GM12878 (cell line): ENCODE data around the gene NAT10. TPM values are rescaled to one million over a fixed set of nuclear protein-coding genes. Genes with fewer than 3 reads are reported as not detected.
A peak's percentile ranks its signal among the peaks of the same experiment; 100 is the strongest.

ENCODE experiments used
- ATAC-seq: fragments of 200-7000 bp; cut with Tn5 transposase; 3 replicates; pipeline ENCODE4 v1.9.1; 2020; ENCODE audit warnings: mild to moderate bottlenecking, moderate library complexity
- BruUV-seq: library from RNA; stranded (reverse); fragments of 400-500 nt; replicated peaks from 2 replicates; lab custom pipeline; 2021; lab: Mats Ljungman, UMichigan
- CTCF ChIA-PET: fragments of 300-600 bp; sonication (Branson Sonifier 250); formaldehyde crosslinking; extraction: SDS; loops from one replicate; lab custom pipeline; 2021; ENCODE audit warnings: inconsistent platforms; lab: Yijun Ruan, JAX
- POLR2A ChIA-PET: fragments of 350-600 bp; formaldehyde crosslinking; extraction: SDS; loops from one replicate; lab custom pipeline; 2021; ENCODE audit warnings: inconsistent platforms; lab: Charles Lee
- RAD21 ChIA-PET: fragments of 300-600 bp; sonication (Branson Sonifier 250); formaldehyde crosslinking; loops from one replicate; lab custom pipeline; 2023; ENCODE audit warnings: antibody characterized with exemption; ENCODE audit not compliant: unreplicated experiment; lab: Charles Lee
- SMC1A ChIA-PET: fragments of 300-600 bp; sonication (Branson Sonifier 250); formaldehyde crosslinking; loops from one replicate; lab custom pipeline; 2023; ENCODE audit not compliant: unreplicated experiment, uncharacterized antibody; lab: Charles Lee
- DNase-seq: peaks from one replicate; pipeline ENCODE4 v3.0.0-alpha.2; 2011; ENCODE audit warnings: low read depth, low spot score
- FAIRE-seq: peaks from 3 replicates; lab custom pipeline; 2011; peaks lifted over from hg19 to GRCh38; lab: Jason Lieb, UNC
- H2AFZ ChIP-seq: 2 replicates; pipeline ENCODE4 v1.6.0; 2011; ENCODE audit warnings: low read depth, low read length, control low read depth; ENCODE audit not compliant: control insufficient read depth
- H3K27ac ChIP-seq: 2 replicates; pipeline ENCODE4 v1.5.1; 2011; ENCODE audit warnings: control low read depth; ENCODE audit not compliant: control insufficient read depth, insufficient read depth
- H3K27me3 ChIP-seq, 2 experiments: replicated peaks in 1 of 2; 2 replicates each; pipeline versions ENCODE4 v1.6.0 to v1.6.1; 2011; ENCODE audit warnings: low read length in 1 of 2; ENCODE audit not compliant: control insufficient read depth in 2 of 2, insufficient read depth in 2 of 2
- H3K36me3 ChIP-seq, 2 experiments: 2 replicates each; pipeline ENCODE4 v1.5.1; 2011; ENCODE audit warnings: low read length in 1 of 2; ENCODE audit not compliant: control insufficient read depth in 2 of 2, insufficient read depth in 2 of 2
- H3K4me1 ChIP-seq: 2 replicates; pipeline ENCODE4 v1.6.1; 2011; ENCODE audit warnings: mild to moderate bottlenecking, low read length, moderate library complexity, mixed read lengths; ENCODE audit not compliant: control insufficient read depth, insufficient read depth
- H3K4me2 ChIP-seq: 2 replicates; pipeline ENCODE4 v1.6.0; 2011; ENCODE audit warnings: control low read depth; ENCODE audit not compliant: control insufficient read depth, insufficient read depth
- H3K4me3 ChIP-seq: fragments of 200-600 bp; sonication (generic); 2 replicates; pipeline ENCODE4 v1.5.1; 2016
- H3K79me2 ChIP-seq: 2 replicates; pipeline ENCODE4 v1.6.0; 2011; ENCODE audit warnings: low read length; ENCODE audit not compliant: control insufficient read depth, insufficient read depth
- H3K9ac ChIP-seq: 2 replicates; pipeline ENCODE4 v1.8.0; 2011; ENCODE audit warnings: low read length, control low read depth, mixed read lengths; ENCODE audit not compliant: control insufficient read depth, insufficient read depth
- H3K9me3 ChIP-seq: replicated peaks from 3 replicates; pipeline ENCODE4 v1.5.1; 2011; ENCODE audit warnings: mild to moderate bottlenecking, low read length; ENCODE audit not compliant: control insufficient read depth, insufficient read depth
- H4K20me1 ChIP-seq: 2 replicates; pipeline ENCODE4 v1.6.0; 2011; ENCODE audit not compliant: control insufficient read depth, insufficient read depth
- CREM ChIP-seq: IDR thresholded peaks from 2 replicates; pipeline ENCODE4 v1.6.1; 2014; ENCODE audit warnings: antibody characterized with exemption, low read depth
- EED ChIP-seq: sonication (generic); IDR thresholded peaks from 2 replicates; pipeline ENCODE4 v1.6.1; 2016; ENCODE audit warnings: antibody characterized with exemption, low read depth
- ETV6 ChIP-seq, 2 experiments: fragments of 450-650 bp in 1 of 2; IDR thresholded peaks in 1 of 2; conservative IDR thresholded peaks in 1 of 2; 2 replicates each; pipeline ENCODE4 v1.6.1; 2014; ENCODE audit warnings: antibody characterized with exemption in 1 of 2, borderline replicate concordance in 1 of 2, low read depth in 1 of 2, mild to moderate bottlenecking in 1 of 2, moderate library complexity in 1 of 2
- IRF4 ChIP-seq: IDR thresholded peaks from 2 replicates; pipeline ENCODE4 v1.6.1; 2011; ENCODE audit warnings: low read depth, low read length
- JUNB ChIP-seq: IDR thresholded peaks from 2 replicates; pipeline ENCODE4 v1.6.1; 2016; ENCODE audit warnings: antibody characterized with exemption, mild to moderate bottlenecking
- RFX5 ChIP-seq: IDR thresholded peaks from 2 replicates; pipeline ENCODE4 v1.6.1; 2011; ENCODE audit warnings: low read depth, low read length, improper control_type of control experiment
- RUNX3 ChIP-seq: IDR thresholded peaks from 2 replicates; pipeline ENCODE4 v1.6.1; 2012; ENCODE audit warnings: low read length, inconsistent platforms
- ZNF622 ChIP-seq: fragments of 450-650 bp; IDR thresholded peaks from 2 replicates; pipeline ENCODE4 v1.6.1; 2017; ENCODE audit warnings: mild to moderate bottlenecking, inconsistent platforms
- ZZZ3 ChIP-seq: IDR thresholded peaks from 2 replicates; pipeline ENCODE4 v1.6.1; 2011; ENCODE audit warnings: low read depth; ENCODE audit not compliant: control insufficient read depth, insufficient read length
- WGBS: methylation state at CpG from one replicate; pipeline ENCODE4 v1.1.6; 2016; ENCODE audit warnings: low lambda C conversion rate; ENCODE audit not compliant: insufficient replicate concordance, insufficient coverage; ENCODE audit errors: missing lambda C conversion rate; 5-methylcytosine and 5-hydroxymethylcytosine counted together
- in situ Hi-C: fragments of 300-500 bp; cut with MboI; formaldehyde crosslinking; loops from 9 replicates; pipeline ENCODE4 v1.14.3; 2018; ENCODE audit warnings: mixed read lengths
- intact Hi-C: fragments of 100-400 bp; cut with micrococcal nuclease; formaldehyde crosslinking; loops from one replicate; pipeline ENCODE4 v1.14.2; 2022; ENCODE audit not compliant: unreplicated experiment
- polyA plus RNA-seq, 11 experiments: library from polyadenylated mRNA; depleted of rRNA in 4 of 11; unstranded in 6 of 11; stranded (reverse) in 5 of 11; fragments of >200 nt; fragmentation: Nextera tagmentation in 4 of 11; fragmentation: Illumina TruSeq in 1 of 11; extraction: Ambion mirVana in 4 of 11; extraction: Trizol in 1 of 11; gene quantifications; 1 replicate in 1 of 11; 2 replicates in 10 of 11; pipeline versions ENCODE4 v1.2.1 to v1.2.3, GENCODE V29; 2011 to 2016; ENCODE audit warnings: inconsistent platforms in 2 of 11, missing spikeins in 2 of 11, low read depth in 1 of 11
- total RNA-seq, 4 experiments: library from RNA; depleted of rRNA in 3 of 4; stranded (reverse); fragments of >200 nt in 3 of 4; fragmentation: Illumina TruSeq in 1 of 4; extraction: Trizol in 1 of 4; gene quantifications; 2 replicates each; pipeline versions ENCODE4 v1.2.1 to v1.2.3, GENCODE V29; 2013 to 2021
- TF ChIP-seq, protein P1 (sequence below): fragments of 450-650 bp; IDR thresholded peaks from 2 replicates; pipeline ENCODE4 v1.6.1; 2016; ENCODE audit warnings: mild to moderate bottlenecking, moderate library complexity, borderline replicate concordance

The NAT10 gene
- total and polyA plus RNA-seq, 10 of the 15 experiments (the other 5 are each of a cell fraction or from before 2014, with no cell fraction given): 45.1 to 95.5 (median 72.8) TPM

DNA sequence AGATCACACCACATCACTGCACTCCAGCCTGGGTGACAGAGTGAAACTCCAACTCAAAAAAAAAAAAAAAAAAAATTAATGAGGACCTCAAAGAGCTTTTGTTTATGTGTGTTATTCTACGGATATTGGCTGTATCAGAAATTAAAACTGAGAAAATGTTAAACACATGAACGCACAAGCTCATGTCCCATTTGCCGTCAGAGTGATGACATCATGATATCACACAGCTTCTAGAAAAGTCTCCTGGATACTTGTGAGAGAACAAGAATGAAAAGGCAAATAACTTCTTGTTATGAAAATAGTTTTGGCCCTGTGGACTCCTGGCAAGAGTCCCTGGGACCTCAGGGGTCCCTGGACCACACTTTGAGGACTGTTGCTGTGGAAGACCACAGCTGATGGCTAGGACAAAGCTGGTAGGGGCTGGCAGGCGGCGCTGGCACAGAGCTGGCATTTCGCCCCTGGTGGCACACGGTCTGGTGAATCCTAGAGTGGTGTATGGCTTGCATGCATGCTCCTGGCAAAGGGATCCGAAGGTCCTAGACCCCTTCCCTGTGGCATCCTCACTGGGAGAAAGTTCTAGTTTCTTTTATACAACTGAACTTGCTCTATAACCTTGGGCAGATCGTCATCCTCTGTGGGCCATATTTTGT, 73.7 kb downstream of the NAT10 start (continued):
- TF ChIP-seq, protein P1, sequence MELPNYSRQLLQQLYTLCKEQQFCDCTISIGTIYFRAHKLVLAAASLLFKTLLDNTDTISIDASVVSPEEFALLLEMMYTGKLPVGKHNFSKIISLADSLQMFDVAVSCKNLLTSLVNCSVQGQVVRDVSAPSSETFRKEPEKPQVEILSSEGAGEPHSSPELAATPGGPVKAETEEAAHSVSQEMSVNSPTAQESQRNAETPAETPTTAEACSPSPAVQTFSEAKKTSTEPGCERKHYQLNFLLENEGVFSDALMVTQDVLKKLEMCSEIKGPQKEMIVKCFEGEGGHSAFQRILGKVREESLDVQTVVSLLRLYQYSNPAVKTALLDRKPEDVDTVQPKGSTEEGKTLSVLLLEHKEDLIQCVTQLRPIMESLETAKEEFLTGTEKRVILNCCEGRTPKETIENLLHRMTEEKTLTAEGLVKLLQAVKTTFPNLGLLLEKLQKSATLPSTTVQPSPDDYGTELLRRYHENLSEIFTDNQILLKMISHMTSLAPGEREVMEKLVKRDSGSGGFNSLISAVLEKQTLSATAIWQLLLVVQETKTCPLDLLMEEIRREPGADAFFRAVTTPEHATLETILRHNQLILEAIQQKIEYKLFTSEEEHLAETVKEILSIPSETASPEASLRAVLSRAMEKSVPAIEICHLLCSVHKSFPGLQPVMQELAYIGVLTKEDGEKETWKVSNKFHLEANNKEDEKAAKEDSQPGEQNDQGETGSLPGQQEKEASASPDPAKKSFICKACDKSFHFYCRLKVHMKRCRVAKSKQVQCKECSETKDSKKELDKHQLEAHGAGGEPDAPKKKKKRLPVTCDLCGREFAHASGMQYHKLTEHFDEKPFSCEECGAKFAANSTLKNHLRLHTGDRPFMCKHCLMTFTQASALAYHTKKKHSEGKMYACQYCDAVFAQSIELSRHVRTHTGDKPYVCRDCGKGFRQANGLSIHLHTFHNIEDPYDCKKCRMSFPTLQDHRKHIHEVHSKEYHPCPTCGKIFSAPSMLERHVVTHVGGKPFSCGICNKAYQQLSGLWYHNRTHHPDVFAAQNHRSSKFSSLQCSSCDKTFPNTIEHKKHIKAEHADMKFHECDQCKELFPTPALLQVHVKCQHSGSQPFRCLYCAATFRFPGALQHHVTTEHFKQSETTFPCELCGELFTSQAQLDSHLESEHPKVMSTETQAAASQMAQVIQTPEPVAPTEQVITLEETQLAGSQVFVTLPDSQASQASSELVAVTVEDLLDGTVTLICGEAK: no peak
- TF ChIP-seq RFX5: no peak

GRCh38 chr11:34180040-34180813, 74.8 kb downstream of the NAT10 start:
- H4K20me1 ChIP-seq: no peaks in the 10 kb centered on the region
- H3K4me1 ChIP-seq: peaks cover 29% of the 10 kb centered on the region
- no peak for FAIRE-seq
- 0 out of 2 replicates have a peak overlapping the region, but pooled peaks have one; percentile 16 for H3K27ac ChIP-seq
- no TSS peak for BruUV-seq
- no peaks in the 10 kb centered on the region; a peak in 1 of 4 replicates for H3K36me3 ChIP-seq
- SMC1A ChIA-PET: interaction anchor here (0.9 to 11.3 kb wide), 11 partner anchors 24 to 309 kb away, joined by 3 to 192 read pairs (median 4); partner anchors contain the start of gene ABTB2
- H3K9ac ChIP-seq: no peak overlapping the region
- CTCF ChIA-PET: interaction anchor here (0.7 to 10.5 kb wide), 10 partner anchors 24 to 289 kb away, joined by 3 to 167 read pairs (median 4); partner anchors contain the start of gene ABTB2
- no peaks in the 10 kb centered on the region for H3K9me3 ChIP-seq
- POLR2A ChIA-PET: interaction anchor here (0.5 to 1.7 kb wide), 5 partner anchors 17 to 177 kb away, joined by 3 to 6 read pairs (median 3); partner anchors contain the start of gene ABTB2
- peak; percentile 78 for ATAC-seq
- peak overlapping the region; percentile 24 for H2AFZ ChIP-seq
- peak overlapping the region; percentile 30; the same call in 1 of the 2 replicates for H3K4me2 ChIP-seq
- no peaks in the 10 kb centered on the region for H3K27me3 ChIP-seq
- in situ Hi-C loops (no loop called here), intact Hi-C loops (loop anchor here (5.0 kb wide), 1 partner anchor 312 kb away; no protein-coding TSS in a partner anchor)
- RAD21 ChIA-PET: interaction anchor here (0.9 to 13.0 kb wide), 12 partner anchors 10 to 243 kb away, joined by 3 to 249 read pairs (median 4); partner anchors contain the start of gene ABTB2
- 21% methylated on average over 6 of the region's 6 CpGs for WGBS
- no peak overlapping the region for H3K4me3 ChIP-seq
- DNase-seq: peak; percentile 30
- H3K79me2 ChIP-seq: no peaks in the 10 kb centered on the region
- no peak for TF ChIP-seq ZZZ3
- no peak for TF ChIP-seq EED
- TF ChIP-seq ETV6 (conservative IDR thresholded peaks at IDR 0.05 in 1 of 2, IDR thresholded peaks at IDR 0.05 in 1 of 2; ENCODE audit: borderline replicate concordance in 1 of 2, low read depth in 1 of 2): 0 out of 4 replicates have a peak, but pooled peaks of 1 of the 2 experiments have one; percentile 30
- TF ChIP-seq RUNX3: peak; percentile 69; the same call in 1 of the 2 replicates
- peak; percentile 25; the same call in 1 of the 2 replicates for TF ChIP-seq JUNB
- TF ChIP-seq CREM: 0 out of 2 replicates have a peak, but pooled peaks have one; percentile 27
- TF ChIP-seq ZNF622: no peak
- no peak for TF ChIP-seq IRF4
- TF ChIP-seq, protein P1: no peak
